Non-pigmented ciliary epithelial cell (primary cell): ENCODE measurements around the gene CCN5.
"Not testable (repeated sequence)": the region's sequence is repeated elsewhere in the genome, so short reads cannot be mapped to it uniquely, and the experiment has no call there.

ENCODE experiments used
- DNase-seq: peaks from one replicate; pipeline ENCODE4 v3.0.0-alpha.2; 2010; ENCODE audit warnings: low read depth

CCN5 gene, protein sequence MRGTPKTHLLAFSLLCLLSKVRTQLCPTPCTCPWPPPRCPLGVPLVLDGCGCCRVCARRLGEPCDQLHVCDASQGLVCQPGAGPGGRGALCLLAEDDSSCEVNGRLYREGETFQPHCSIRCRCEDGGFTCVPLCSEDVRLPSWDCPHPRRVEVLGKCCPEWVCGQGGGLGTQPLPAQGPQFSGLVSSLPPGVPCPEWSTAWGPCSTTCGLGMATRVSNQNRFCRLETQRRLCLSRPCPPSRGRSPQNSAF

DNA sequence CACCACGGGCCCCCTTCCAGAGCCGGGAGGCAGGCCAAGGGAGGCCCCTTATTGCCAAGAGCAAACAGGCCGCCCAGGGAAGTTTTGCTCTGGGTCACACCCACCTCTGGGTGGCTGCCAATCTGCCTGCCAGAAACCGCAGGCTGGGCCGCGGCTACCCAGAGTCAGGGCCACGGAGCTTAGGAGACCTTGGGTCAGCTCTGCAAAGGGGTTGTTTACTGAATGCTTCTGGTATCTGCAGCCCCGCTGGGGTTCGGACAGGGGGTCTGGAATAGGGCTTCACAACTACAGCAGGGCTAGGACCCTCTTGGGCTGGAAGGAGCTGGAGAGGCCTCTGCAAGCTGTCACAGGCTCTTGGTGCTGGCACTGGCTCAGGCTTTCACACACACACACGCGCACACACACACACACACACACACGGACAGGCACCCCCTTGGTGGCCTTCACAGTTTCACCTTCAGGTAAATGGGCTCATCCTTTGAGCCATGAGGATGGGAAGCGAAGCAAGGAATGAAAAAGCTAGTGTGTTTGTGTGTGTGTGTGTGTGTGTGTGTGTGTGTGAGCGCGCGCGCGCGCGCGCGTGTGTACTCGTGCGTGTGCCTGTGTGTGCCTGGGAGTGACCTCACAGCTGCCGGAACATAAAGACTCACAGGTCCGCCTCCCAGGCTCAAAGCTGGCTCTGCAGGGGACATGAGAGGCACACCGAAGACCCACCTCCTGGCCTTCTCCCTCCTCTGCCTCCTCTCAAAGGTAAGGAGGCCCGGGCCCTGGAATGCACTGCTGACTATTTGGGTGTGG lies at the start of gene CCN5:
Gene CCN5 (plus strand): TSS at position 669 of the 798 bp plus-strand sequence. CDS start 22 bp downstream, at position 691.
- DNase-seq = no peak

- no peak for DNase-seq
Measured at GRCh38 chr20:44666066-44666465, 49.1 kb upstream of the CCN5 start.

- DNase-seq = not testable (repeated sequence)
Measured at GRCh38 chr20:44670851-44671250, 44.3 kb upstream of the CCN5 start.

GRCh38 chr20:44671541-44671940 lies 43.6 kb upstream of the CCN5 start:
- DNase-seq = not testable (repeated sequence)

GRCh38 chr20:44672318-44672902 lies 42.8 kb upstream of the CCN5 start:
- DNase-seq = not testable (repeated sequence)

- DNase-seq = no peak
Measured at GRCh38 chr20:44678242-44678641, 36.9 kb upstream of the CCN5 start.

GRCh38 chr20:44678990-44679611 lies 36.1 kb upstream of the CCN5 start:
- no peak for DNase-seq

GRCh38 chr20:44681796-44682566 lies 33.2 kb upstream of the CCN5 start:
- DNase-seq = no peak

GRCh38 chr20:44683263-44684046 lies 31.7 kb upstream of the CCN5 start:
- no peak for DNase-seq

DNA sequence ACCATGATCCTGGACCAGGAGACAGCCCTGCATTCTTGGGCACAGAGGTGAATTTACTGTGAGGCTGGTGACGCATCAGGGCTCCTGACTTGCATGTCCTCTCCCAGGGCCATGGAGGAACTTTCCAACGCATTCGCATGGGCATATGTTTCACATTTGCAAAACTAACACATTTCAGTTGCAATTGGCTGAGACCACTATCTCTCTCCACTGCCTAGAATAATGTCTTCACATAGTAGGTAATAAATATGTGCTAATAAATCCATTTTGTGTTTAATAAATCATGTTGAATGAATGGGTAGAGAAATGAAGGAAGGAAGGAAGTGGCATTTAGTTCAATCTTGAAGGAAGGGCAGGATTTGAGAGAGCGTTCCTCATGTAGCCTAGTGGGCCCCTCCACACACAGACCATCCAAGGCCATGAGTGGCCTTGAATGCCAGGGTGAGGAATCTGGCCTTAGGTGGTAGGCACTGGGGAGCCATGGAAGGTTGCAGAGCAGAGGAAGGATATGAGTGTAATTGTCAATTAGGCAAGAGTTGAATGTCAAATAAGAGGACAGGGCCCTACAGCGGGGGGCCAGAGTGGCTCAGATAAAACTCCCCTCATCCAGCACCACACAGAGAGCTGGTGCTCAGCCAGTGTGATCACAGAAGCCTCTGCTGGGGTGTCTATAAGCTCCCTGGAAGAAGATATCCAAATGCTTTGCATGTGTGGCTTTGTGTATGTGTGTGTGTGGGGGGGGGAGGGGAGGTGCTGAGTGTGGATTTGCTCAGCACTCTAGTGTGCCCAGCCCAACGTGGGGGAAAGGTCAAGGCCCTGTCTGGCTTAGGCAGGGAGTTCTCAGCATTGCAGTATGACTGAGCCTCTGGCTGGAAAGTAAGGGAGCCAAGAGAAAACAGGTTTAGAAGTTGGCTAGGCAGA lies 30.9 kb upstream of the CCN5 start:
- DNase-seq = no peak

DNA sequence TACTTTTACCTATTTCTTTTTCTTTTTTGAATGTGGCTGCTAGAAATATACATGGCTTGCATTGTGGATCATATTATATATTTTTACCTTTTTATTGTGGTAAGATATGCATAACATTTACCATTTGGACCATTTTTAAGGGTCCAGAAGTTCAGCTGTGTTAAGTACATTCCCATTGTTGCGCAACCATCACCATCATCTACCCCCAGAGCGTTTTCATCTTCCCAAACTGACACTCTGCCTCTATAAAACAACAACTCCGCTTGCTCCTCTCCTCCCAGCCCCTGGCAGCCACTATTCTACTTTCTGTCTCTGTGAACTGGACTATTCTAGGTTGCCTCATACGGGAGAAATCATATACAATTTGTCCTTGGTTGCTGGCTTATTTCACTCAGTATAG lies 28.2 kb upstream of the CCN5 start:
- no peak for DNase-seq

DNA sequence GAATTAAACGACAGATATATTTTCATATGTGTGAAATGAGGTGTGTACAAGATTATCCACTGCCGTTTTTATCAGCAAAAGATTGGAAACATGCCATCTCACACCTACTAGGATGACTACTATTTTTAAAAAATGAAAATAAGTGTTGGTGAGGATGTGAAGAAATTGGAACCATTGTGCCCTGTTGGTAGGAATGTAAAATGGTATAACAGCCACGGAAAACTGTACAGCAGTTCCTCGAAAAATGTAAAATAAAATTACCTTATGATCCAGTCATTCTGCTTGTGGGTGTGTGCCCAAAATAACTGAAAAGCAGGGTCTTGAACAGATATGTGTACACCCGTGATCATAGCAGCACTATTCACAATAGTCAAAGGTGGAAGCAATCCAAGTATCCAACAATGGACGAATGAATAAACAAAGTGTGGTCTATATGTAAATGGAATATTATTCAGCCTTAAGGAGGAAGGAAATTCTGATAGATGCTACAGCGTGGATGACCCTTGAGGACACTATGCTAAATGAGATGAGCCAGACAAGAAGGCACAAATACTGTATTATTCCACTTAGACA lies 27.0 kb upstream of the CCN5 start:
- DNase-seq = no peak

DNA sequence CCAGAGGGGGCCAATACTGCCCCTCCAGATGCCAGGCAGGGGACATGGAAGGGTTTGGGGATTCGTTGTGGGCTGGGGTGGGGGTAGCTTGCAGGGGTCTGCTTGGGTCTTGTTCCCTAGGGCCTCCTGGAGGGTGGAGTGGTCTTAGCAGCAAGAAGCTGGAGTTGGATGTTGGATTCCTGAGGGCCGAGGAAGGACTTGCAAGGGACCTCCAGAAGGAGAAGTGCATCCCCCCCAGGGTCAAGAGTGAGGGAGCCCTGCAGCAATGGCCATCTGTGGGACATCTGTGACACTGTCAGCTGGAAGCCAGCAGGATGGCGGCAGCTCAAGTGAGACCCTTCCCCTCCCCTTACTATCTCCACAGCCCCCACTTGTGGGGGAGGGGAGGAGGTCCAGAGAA lies 25.4 kb upstream of the CCN5 start:
- no peak for DNase-seq

- no peak for DNase-seq
Measured at GRCh38 chr20:44690781-44691423, 24.3 kb upstream of the CCN5 start.

- DNase-seq = no peak
Measured at GRCh38 chr20:44691424-44692423, 23.4 kb upstream of the CCN5 start.

DNA sequence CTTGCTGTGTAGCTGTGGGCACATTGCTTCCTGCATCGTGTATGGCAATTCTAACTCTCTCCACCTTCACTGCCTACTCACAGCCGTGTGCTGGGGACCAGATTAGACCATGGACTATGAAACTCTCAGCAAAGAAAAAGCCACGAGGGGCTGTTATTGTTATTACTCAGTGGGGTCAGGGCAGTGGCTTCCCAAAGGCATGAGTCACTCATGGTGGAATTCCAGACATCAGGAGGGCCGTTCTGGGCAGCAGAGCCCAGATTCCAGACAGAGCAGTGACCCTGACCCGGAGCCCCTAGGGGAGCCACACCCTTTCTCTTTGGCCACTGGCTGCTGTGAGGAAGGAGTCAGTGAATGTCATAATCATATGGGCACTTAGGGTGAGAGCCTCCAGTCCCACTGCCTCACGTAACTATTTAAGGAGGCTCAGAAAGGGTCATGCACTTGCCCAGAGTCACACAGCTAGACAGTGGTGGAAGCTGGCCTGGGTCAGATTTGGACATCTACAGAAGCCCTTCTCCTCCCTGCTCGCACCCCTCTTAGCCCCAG lies 22.2 kb upstream of the CCN5 start:
- DNase-seq = peak; percentile 77

DNA sequence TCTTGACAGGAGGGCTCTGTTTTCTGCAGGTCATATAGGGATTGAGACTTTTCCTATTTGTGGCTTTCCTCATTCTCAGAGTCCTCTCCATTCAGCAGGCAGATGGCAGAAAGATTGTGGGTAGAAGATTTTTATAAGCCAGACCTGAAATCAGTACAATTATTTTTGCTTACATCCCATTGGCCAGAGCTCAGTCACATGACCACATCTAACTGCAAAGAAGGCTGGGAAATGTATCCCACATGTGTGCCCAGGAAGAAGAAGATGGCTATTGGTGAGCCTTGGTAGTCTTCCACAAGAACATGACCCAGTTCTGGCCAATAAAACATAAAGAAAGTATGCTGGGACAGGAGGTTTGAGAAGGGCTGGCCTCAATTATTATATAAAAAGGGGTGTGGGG lies 21.5 kb upstream of the CCN5 start:
- DNase-seq = no peak

- DNase-seq = no peak
Measured at GRCh38 chr20:44694159-44694558, 21.0 kb upstream of the CCN5 start.
